DMS114 treated with DMSO at 0.1 percent for 48 hours (cell line): ENCODE data around the gene SULT2B1.
"Not testable (repeated sequence)": the region's sequence is repeated elsewhere in the genome, so short reads cannot be mapped to it uniquely, and the experiment has no call there.

Experiments
- DNase-seq: peaks from one replicate; lab custom pipeline; 2025; ENCODE audit not compliant: unreplicated experiment; lab: John Stamatoyannopoulos, UW

Gene SULT2B1

DNA sequence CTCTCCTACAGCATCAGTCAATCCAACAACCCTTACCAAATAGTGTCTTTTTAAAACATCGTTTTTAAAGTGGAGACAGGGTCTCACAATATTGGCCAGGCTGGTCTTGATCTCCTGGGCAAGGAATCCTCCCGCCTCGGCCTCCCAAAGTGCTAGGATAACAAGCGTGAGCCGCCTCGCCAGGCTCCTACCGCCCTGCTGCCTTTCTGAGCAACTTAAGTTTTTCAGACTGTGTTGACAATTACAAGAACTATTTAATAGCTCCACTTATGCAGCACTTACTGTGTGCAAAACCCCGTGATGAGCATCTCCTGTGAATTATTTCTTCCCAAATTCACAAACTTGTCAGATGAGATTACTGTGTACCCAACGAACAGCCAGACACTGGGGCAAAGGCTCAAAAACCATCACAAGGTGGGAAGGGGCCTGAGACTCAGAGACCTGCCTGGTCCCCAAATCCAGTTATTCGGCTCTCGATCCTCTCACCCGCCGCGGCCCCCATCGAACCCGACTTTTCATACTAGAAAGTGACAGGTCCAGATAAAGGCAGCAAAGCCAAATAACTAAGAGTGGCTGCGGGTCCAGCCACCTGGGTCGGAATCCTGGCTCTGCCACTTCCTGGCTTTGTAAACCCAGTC is 66.4 kb downstream of the SULT2B1 start:
- DNase-seq = no peak

DNA sequence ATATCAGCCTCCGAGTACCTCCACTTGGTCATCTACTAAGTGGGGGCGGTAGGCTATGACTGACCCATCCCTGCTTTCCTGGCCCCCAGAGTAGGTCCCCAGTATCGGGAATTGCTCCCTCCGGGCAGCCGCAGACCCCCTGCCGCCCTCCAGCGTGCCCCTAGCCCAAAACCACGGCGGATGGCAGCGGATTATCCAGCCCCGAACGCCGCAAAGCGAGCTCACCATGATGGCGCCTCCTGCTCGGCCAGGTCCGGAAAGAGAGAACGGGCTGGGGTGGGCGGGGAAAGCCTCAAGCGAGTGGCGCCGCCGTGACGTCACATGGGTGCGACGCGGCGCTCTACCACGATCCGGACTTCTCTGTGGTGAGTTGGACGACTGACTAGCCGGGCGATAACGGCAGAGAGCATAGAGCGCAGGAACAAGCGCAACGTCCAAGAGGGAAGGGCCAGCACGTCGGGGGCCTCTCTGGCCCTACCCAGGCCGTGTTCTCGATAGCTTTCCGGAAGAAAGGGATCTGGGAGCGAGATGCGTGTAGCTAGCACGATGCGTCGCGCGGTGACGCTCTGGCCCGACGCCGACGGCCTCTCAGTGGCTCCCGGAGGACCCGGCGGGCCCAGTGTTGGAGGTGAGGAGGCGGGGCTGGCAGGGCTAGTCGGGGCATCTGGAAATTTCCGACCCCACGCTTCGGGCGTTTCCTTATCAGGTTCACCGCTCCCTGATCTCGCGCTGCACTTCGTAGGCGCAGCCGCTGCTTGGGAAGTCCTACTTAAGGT is 67.1 kb downstream of the SULT2B1 start, which contains the start of the genes RPL18 and SPHK2:
RPL18 (minus strand) TSS at position 263 of the 776 bp plus-strand sequence; CDS start at position 228, 35 bp downstream.
SPHK2 (plus strand) TSS at position 591 of the 776 bp plus-strand sequence. CDS start 1,009 bp downstream, outside the sequence.
- peak; percentile 93 for DNase-seq

DNA sequence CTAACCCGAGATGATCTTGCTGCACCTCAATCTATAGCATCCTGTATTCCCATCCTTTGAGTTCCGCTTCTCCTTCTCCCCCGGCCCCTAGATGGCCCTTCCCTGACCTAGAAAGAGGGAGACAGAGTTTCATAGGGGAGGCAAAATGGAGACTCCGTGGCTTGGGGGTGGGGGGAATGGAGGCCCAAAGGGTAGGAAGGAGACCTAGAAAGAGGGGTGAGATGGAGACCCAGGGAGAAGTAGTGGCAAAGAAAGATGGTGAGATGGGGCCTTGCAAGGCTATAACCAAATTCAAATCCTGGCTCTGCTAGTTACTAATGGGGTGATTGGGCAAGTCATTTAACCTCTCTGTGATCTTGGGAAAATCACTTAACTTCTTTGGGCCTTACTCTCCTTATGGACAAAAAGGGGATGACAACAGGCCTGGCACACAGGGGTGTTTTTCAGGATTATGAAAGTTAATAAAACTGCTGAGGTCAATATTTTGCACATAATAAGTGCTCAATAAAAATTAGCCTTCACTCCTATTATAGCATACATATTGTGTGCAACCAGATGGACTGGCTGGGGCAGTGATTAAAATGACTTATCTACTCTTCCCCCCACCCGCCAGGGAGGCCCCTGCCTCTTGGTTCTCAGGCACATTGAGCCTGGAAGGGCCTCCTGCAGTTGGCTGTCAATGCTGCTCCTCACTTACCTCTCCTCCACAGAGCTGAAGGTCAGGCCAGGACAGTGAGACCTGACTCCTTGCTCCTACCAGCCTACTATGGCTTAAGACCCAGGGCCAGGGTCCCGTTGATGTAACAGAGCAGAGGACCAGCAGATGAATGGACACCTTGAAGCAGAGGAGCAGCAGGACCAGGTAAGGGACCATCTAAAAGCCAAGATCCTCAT is 68.0 kb downstream of the SULT2B1 start:
- DNase-seq = no peak

DNA sequence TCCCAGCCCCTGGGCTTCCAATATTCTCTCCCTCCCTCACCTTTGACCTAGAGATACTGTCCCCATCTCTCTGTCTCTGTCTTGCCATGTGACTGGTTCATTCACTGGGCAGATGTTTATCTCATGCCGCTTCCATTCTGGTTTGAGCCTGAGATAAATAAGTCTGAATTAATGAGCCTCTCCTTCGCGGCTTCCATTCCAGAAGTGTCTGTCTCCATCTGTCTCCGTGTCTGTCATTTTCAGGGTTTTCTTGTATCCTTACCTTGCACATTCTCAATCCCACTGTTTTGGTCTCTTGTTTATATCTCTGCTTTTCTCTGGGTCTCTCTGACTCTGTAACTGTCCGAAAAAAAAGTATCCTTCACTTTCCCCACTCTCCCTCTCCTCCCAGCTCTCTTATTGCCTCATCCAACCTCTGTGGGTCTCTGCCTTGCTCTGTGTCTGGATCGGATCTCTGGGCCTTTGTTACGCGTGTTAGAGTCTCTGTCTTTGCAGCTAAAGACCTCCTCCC is 71.6 kb downstream of the SULT2B1 start:
- no peak for DNase-seq

DNA sequence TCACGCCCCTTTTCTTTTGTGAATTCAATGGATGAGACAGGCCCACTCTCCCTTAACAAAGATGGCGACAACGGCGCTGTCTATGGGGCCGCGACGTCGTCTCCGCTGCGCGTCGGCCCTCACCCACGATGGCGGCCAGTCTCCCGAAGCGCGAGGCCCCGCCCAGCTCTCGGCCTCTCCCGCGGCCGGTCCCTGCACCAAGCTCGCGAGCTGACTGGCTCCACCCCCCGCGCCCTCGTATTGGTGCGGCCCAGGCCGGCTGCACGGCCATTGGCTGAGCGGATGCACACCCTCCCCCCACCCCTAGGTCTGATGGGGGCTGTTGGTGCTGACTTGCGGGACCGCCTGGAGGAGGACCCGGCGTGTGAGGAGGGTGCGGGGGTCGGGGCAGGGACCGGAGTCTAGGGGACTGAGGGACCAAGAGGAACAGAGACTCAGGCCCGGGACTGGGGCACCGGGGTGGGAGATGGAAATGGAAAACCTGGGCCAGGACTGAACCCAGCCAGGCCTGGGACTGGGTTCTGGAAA is 72.2 kb downstream of the SULT2B1 start:
- peak; percentile 83 for DNase-seq

DNA sequence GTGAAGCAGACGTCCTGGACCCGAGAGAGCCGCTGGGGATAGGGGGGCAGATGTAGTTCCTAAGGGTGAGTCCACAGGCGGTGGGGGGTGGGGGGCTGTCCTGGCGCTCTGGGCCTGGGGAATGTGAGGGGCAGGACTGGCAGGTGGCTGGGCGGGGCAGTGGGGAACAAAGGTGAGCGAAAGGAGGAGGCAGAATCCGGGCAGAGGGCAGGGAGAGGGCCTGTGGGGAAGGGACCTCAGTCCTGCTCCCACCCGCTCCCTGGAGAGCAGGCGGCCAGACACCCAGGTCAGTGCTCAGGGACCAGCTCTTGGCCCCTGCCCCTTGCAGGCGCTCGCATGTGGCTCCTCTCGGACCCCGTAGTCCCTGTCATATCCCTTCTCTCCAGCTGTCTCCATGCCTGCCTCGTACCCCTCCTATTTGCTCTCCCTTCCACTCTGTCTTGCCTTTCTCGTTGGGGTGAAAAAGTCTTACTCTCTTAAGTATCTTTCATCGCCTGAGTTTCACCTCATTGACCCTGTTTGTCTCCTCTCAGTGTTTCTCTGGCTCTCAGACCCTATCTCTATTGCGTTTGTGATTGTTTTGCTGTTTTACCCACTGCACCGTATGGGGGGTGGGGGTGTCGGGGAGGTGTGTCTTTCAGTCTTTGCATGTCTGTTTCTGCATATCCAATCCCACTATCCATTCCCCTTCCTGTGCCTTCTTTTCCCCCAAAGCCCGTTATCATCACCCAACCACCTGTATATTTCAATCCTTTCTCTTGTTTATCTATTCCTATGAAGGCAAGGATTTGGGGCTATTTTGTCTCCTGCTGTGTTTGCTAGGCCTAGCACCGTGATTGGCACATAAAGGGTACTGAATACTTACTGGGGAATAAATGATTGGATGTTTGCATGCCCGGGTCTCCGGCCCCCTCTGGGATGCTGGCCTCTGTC is 73.1 kb downstream of the SULT2B1 start:
- DNase-seq = no peak

DNA sequence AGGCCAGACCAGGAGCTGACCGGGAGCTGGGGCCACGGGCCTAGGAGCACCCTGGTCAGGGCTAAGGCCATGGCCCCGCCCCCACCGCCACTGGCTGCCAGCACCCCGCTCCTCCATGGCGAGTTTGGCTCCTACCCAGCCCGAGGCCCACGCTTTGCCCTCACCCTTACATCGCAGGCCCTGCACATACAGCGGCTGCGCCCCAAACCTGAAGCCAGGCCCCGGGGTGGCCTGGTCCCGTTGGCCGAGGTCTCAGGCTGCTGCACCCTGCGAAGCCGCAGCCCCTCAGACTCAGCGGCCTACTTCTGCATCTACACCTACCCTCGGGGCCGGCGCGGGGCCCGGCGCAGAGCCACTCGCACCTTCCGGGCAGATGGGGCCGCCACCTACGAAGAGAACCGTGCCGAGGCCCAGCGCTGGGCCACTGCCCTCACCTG is 73.9 kb downstream of the SULT2B1 start:
- no peak for DNase-seq

DNA sequence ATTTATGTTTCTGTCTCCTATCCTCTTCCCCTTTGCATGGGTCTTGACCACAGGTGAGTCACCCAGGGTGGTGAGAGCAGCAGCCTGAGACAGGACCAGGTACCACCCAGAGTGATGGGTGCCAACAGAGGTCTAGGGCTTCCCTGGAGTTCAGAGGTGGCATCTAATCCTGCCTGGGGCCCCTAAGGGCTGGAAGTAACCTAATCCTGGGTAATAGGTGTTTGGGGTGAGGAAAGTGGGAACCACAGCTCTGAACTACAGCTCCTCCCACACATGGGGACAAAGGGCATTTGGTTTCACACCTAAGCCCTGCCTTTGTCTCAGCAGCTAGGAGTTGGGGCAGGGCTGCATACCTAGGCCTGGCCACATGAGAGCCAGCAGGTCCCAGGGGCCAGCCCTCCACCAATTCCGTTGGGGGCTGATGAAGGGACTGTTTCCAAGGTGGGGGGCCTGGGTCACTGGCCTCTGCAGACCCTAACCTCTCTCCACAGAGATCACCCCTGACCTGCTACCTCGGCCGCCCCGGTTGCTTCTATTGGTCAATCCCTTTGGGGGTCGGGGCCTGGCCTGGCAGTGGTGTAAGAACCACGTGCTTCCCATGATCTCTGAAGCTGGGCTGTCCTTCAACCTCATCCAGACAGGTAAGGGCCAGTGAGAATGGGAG is 75.4 kb downstream of the SULT2B1 start:
- DNase-seq = no peak

DNA sequence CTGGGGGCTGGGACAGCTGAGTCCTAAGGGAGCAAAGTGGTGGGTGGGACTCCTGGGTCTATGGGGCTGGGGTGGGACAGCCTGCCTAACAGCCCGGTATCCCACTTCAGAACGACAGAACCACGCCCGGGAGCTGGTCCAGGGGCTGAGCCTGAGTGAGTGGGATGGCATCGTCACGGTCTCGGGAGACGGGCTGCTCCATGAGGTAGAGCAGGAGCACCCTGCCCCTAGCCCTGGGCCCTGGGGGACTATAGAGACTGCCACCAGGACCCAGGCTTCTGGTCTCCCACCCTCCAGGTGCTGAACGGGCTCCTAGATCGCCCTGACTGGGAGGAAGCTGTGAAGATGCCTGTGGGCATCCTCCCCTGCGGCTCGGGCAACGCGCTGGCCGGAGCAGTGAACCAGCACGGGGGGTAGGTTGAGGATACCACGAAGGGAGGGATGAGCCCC is 75.9 kb downstream of the SULT2B1 start:
- no peak for DNase-seq

DNA sequence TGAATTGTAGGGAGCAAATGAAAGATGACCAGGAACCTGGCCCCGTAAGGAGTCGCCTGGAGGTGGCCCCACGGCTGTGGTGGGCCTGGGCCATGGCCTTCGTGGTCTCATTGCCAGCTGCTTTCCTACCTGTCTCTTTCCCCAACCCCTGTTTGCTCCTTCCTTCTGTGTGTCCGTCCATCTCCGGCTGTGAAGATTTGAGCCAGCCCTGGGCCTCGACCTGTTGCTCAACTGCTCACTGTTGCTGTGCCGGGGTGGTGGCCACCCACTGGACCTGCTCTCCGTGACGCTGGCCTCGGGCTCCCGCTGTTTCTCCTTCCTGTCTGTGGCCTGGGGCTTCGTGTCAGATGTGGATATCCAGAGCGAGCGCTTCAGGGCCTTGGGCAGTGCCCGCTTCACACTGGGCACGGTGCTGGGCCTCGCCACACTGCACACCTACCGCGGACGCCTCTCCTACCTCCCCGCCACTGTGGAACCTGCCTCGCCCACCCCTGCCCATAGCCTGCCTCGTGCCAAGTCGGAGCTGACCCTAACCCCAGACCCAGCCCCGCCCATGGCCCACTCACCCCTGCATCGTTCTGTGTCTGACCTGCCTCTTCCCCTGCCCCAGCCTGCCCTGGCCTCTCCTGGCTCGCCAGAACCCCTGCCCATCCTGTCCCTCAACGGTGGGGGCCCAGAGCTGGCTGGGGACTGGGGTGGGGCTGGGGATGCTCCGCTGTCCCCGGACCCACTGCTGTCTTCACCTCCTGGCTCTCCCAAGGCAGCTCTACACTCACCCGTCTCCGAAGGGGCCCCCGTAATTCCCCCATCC is 76.7 kb downstream of the SULT2B1 start:
- DNase-seq = no peak

DNA sequence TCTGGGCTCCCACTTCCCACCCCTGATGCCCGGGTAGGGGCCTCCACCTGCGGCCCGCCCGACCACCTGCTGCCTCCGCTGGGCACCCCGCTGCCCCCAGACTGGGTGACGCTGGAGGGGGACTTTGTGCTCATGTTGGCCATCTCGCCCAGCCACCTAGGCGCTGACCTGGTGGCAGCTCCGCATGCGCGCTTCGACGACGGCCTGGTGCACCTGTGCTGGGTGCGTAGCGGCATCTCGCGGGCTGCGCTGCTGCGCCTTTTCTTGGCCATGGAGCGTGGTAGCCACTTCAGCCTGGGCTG is 77.3 kb downstream of the SULT2B1 start:
- no peak for DNase-seq

DNA sequence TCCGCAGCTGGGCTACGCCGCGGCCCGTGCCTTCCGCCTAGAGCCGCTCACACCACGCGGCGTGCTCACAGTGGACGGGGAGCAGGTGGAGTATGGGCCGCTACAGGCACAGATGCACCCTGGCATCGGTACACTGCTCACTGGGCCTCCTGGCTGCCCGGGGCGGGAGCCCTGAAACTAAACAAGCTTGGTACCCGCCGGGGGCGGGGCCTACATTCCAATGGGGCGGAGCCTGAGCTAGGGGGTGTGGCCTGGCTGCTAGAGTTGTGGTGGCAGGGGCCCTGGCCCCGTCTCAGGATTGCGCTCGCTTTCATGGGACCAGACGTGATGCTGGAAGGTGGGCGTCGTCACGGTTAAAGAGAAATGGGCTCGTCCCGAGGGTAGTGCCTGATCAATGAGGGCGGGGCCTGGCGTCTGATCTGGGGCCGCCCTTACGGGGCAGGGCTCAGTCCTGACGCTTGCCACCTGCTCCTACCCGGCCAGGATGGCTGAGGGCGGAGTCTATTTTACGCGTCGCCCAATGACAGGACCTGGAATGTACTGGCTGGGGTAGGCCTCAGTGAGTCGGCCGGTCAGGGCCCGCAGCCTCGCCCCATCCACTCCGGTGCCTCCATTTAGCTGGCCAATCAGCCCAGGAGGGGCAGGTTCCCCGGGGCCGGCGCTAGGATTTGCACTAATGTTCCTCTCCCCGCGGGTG is 77.8 kb downstream of the SULT2B1 start:
- no peak for DNase-seq

DNA sequence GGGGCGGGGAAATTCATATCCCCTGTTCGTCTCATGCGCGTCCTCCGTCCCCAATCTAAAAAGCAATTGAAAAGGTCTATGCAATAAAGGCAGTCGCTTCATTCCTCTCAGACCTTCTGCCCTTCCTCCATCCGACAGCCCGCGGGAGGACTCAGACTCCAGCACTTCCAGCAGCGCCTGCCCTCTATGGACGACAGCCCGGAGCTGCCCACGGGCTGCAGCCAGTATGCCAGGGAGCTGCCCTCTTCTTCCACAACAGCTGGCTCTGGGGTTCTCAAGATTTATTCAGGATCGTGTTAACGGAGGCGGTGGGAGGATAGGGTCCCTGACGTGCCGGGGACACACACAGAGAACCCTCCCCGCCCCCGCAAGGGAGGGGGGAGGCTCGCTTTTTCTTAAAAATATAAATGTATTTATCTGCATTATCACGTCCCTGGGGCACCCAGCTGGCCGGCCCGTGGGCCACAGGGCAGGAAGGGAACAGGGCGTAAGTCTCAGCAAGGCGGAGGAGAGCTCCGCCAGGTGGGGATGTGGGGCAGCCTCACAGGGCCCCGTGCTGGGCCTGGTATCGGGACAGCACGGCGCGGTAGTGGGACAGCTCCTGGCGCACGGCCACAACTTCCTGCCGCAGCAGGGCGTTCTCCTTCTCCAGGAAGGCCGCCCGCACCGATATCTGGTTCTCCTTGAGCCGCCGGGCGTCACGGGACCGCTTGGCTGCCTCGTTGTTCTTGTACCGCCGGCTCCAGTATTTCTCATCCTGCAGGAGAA is 78.5 kb downstream of the SULT2B1 start:
- DNase-seq = no peak

DNA sequence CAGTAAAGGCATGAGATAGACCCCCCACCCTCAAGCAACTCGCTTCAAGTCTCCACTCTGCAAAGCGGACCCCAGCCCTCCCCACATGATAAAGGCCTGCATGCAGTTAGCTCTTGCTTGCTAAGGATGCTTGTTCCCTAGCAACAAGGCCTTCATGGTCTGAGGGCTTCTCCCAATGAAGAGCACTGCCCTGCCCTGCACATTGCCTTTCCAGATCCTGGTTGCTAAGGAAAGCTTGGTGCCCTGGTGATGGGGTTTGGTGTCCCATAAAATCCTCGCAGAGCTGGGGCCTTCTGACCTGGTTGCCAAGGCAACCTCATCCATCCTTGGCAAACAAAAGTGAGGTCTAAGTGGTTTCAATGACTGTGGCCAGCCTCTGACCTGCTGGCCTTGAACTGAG is 79.3 kb downstream of the SULT2B1 start:
- no peak for DNase-seq

DNA sequence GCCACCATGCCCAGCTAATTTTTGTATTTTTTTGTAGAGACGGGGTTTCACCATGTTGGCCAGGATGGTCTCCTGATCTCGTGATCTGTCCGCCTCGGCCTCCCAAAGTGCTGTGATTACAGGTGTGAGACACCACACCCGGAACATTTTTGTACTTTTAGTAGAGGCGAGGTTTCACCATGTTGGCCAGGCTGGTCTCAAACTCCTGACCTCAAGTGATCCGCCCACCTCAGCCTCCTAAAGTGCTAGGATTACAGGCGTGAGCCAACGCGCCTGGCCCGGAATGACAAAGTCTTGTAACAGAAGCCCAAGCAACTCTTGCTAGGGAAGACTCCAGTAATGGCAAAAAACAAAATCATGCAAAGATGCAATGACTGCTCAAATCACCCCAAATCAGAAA is 80.3 kb downstream of the SULT2B1 start:
- DNase-seq = not testable (repeated sequence)

DNA sequence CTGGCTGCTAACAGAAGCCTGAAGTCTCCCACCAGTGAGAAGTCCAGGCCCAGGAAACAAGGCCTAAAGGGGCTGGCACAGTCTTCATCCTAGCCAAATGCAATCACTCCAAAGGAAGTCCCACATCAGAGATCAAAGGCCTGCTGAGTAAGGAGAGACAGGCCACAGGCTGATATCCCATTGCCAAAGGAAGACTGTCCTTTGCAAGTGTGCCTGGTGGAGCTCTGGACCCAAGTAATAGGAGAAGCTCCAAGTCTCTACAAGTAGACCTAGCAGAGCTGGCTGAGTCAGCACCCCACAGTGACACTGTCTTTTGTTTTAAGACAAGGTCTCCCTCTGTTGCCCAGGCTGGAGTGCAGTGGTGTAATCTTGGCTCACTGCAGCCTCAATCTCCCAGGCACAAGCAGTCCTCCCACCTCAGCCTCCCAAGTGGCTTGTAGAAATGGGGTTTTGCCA is 80.7 kb downstream of the SULT2B1 start:
- DNase-seq = no peak
